K562 (cell line): Measurements from ENCODE around the gene CD109. TPM values are rescaled to one million over a fixed set of nuclear protein-coding genes. Genes with fewer than 3 reads are reported as not detected.

Experiments
- CBFB ChIP-seq: sonication (generic); formaldehyde crosslinking; IDR thresholded peaks from 2 replicates; pipeline ENCODE4 v1.4.0; 2020; ENCODE audit warnings: mild to moderate bottlenecking, missing genetic modification reagents
- CBX3 ChIP-seq, 2 experiments: IDR thresholded peaks; 1 replicate in 1 of 2; 2 replicates in 1 of 2; pipeline ENCODE4 v1.6.1; 2012; ENCODE audit warnings: inconsistent platforms in 2 of 2, low read length in 2 of 2, borderline replicate concordance in 1 of 2, control low read depth in 1 of 2
- DMBX1 ChIP-seq: fragments of 250-450 bp; sonication (Bioruptor Pico); IDR thresholded peaks from 2 replicates; pipeline ENCODE4 v1.8.0; 2022; ENCODE audit warnings: inconsistent platforms, mild to moderate bottlenecking, moderate library complexity, borderline replicate concordance
- EP400 ChIP-seq: fragments of 450-650 bp; IDR thresholded peaks from 2 replicates; pipeline ENCODE4 v1.6.1; 2017; ENCODE audit warnings: antibody characterized with exemption, mild to moderate bottlenecking, moderate library complexity
- ERF ChIP-seq: fragments of 450-650 bp; formaldehyde crosslinking; IDR thresholded peaks from 2 replicates; pipeline ENCODE4 v1.4.0; 2020; ENCODE audit warnings: mild to moderate bottlenecking, mixed read lengths
- MAZ ChIP-seq, 2 experiments: fragments of 450-650 bp in 1 of 2; sonication (generic) in 1 of 2; formaldehyde crosslinking; IDR thresholded peaks in 1 of 2; conservative IDR thresholded peaks in 1 of 2; 2 replicates each; pipeline versions ENCODE4 v1.4.0 to v1.5.0; 2020; ENCODE audit warnings: mild to moderate bottlenecking in 1 of 2, missing genetic modification reagents in 1 of 2
- MED1 ChIP-seq: sonication (generic); formaldehyde crosslinking; IDR thresholded peaks from 2 replicates; pipeline ENCODE4 v1.8.1; 2023; ENCODE audit warnings: missing genetic modification reagents, borderline replicate concordance
- MEF2D ChIP-seq: conservative IDR thresholded peaks from 2 replicates; pipeline ENCODE4 v1.6.1; 2016; ENCODE audit warnings: low read depth, missing genetic modification characterization, missing compliant biosample characterization
- NCOA1 ChIP-seq: fragments of 450-650 bp; IDR thresholded peaks from 2 replicates; pipeline ENCODE4 v1.6.1; 2016; ENCODE audit warnings: low read depth
- NFE2 ChIP-seq: IDR thresholded peaks from 2 replicates; pipeline ENCODE4 v1.6.1; 2014; ENCODE audit warnings: antibody characterized with exemption, low read depth
- PHF8 ChIP-seq: fragments of 200-600 bp; sonication (generic); IDR thresholded peaks from 2 replicates; pipeline ENCODE4 v1.6.1; 2012; ENCODE audit warnings: mixed run types, mild to moderate bottlenecking, inconsistent platforms, low read length, moderate library complexity, borderline replicate concordance
- POLR2A ChIP-seq: fragments of 450-650 bp; conservative IDR thresholded peaks from 2 replicates; pipeline ENCODE4 v1.6.1; 2016
- POLR2B ChIP-seq: fragments of 450-650 bp; IDR thresholded peaks from 2 replicates; pipeline ENCODE4 v1.6.1; 2018; ENCODE audit warnings: low read depth; ENCODE audit not compliant: partially characterized antibody
- SMARCB1 ChIP-seq: IDR thresholded peaks from 2 replicates; pipeline ENCODE4 v1.6.1; 2011; ENCODE audit warnings: improper control_type of control experiment, low read depth; ENCODE audit not compliant: insufficient read length
- SUPT5H ChIP-seq: fragments of 450-650 bp; IDR thresholded peaks from 2 replicates; pipeline ENCODE4 v1.6.1; 2016
- ZKSCAN1 ChIP-seq: fragments of 150-350 bp; IDR thresholded peaks from 2 replicates; pipeline ENCODE4 v1.6.1; 2016; ENCODE audit warnings: low read depth, low read length
- ZNF232 ChIP-seq: sonication (generic); formaldehyde crosslinking; IDR thresholded peaks from 2 replicates; pipeline ENCODE4 v1.8.0; 2022; ENCODE audit warnings: mild to moderate bottlenecking, missing genetic modification reagents
- ZNF511 ChIP-seq: sonication (generic); formaldehyde crosslinking; IDR thresholded peaks from 2 replicates; pipeline ENCODE4 v1.8.0; 2022; ENCODE audit warnings: mild to moderate bottlenecking, missing genetic modification reagents
- ZNF561 ChIP-seq: fragments of 450-650 bp; formaldehyde crosslinking; conservative IDR thresholded peaks from 2 replicates; pipeline ENCODE4 v1.4.0; 2020; ENCODE audit warnings: mild to moderate bottlenecking, moderate library complexity
- ZNF584 ChIP-seq: fragments of 200-800 bp; sonication (Bioruptor generic); IDR thresholded peaks from 2 replicates; pipeline ENCODE4 v1.6.1; 2016; ENCODE audit warnings: low read depth, mild to moderate bottlenecking, missing genetic modification characterization, missing compliant biosample characterization
- ZNF79 ChIP-seq: fragments of 250-450 bp; sonication (Bioruptor Pico); IDR thresholded peaks from 2 replicates; pipeline ENCODE4 v1.4.0; 2020; ENCODE audit warnings: low read depth, mild to moderate bottlenecking, moderate library complexity
- polyA plus RNA-seq, 8 experiments: library from polyadenylated mRNA; depleted of rRNA in 4 of 8; stranded (reverse) in 5 of 8; unstranded in 3 of 8; fragments of >200 nt; fragmentation: Nextera tagmentation in 2 of 8; fragmentation: Illumina TruSeq in 1 of 8; extraction: Ambion mirVana in 2 of 8; extraction: Trizol in 1 of 8; gene quantifications; 2 replicates each; pipeline versions ENCODE4 v1.2.1 to v1.2.3, GENCODE V29; 2011 to 2014; ENCODE audit warnings: inconsistent platforms in 1 of 8, missing spikeins in 1 of 8
- total RNA-seq, 7 experiments: library from RNA; depleted of rRNA in 6 of 7; stranded (reverse); fragments of >200 nt in 6 of 7; fragmentation: Illumina TruSeq in 2 of 7; extraction: Trizol in 2 of 7; gene quantifications; 2 replicates each; pipeline versions ENCODE4 v1.2.1 to v1.2.3, GENCODE V29; 2011 to 2021; ENCODE audit warnings: low replicate concordance in 1 of 7
- TF ChIP-seq, protein P1 (sequence below), 2 experiments: IDR thresholded peaks; 2 replicates each; pipeline ENCODE4 v1.6.1; 2011; ENCODE audit warnings: borderline replicate concordance in 1 of 2, control low read depth in 1 of 2, low read depth in 1 of 2, low read length in 1 of 2, mild to moderate bottlenecking in 1 of 2, mixed read lengths in 1 of 2, moderate library complexity in 1 of 2; ENCODE audit not compliant: insufficient read depth in 1 of 2, insufficient read length in 1 of 2, poor library complexity in 1 of 2, severe bottlenecking in 1 of 2; ENCODE audit errors: extremely low read depth in 1 of 2
- TF ChIP-seq, protein P2 (sequence below): sonication (generic); formaldehyde crosslinking; IDR thresholded peaks from 2 replicates; pipeline ENCODE4 v1.8.0; 2022; ENCODE audit warnings: missing genetic modification reagents, mild to moderate bottlenecking, moderate library complexity, borderline replicate concordance
- TF ChIP-seq, protein P3 (sequence below): fragments of 250-450 bp; sonication (Bioruptor Pico); IDR thresholded peaks from 2 replicates; pipeline ENCODE4 v1.4.0; 2020

The CD109 gene
- total and polyA plus RNA-seq, 9 of the 15 experiments (the other 6 are each of a cell fraction or from before 2014, with no cell fraction given) = under 0.01 to 0.22 (median 0.11) TPM

DNA sequence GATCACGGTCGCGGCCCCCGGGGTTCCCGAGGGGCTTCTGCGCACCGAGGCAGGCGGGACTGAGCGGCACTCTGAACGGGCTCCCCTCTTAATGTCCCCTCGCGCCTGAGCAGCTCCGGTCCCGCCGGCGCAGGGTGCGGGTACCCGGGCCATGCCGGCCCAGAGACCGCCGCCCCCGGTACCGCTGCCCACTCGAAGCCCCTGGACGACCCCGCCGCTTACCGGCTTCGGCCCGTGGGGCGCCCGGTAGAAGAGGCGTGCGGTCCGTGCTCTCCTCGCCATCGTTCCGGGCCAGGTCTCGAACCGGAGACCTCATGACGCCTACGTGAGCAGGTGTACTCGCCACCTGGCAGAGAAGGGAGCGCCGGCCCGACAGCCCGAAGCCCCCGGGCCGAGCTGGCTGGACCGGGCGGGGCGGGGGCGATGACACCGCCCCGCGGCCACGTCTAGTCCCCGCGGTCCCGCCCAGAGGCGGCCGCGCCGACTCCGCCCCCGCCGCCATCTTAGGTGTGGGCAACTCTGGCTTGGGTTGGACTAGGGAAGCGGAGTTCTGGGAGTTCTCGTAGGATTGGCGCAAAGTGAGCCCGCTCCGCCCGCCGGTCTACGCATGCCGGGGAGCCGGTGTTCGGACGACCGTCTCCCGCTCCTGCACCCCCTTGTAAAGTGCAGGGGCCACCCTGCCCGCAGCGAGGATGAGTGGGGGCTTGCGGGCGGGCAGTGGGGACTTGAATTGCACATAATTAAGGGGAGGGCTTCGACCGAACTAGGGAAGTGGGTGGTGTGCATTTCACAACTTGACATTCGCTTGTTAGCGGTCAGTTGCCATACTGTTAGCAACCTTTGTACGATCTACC, 42.2 kb upstream of the CD109 start, which contains the start of gene SLC17A5 (continued):
- 0 out of 2 replicates have a peak, but pooled peaks have one; percentile 50 for TF ChIP-seq MEF2D (tag)
- TF ChIP-seq, protein P1, sequence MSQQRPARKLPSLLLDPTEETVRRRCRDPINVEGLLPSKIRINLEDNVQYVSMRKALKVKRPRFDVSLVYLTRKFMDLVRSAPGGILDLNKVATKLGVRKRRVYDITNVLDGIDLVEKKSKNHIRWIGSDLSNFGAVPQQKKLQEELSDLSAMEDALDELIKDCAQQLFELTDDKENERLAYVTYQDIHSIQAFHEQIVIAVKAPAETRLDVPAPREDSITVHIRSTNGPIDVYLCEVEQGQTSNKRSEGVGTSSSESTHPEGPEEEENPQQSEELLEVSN (IDR thresholded peaks at IDR 0.05; ENCODE audit: borderline replicate concordance in 1 of 2, extremely low read depth in 1 of 2, insufficient read depth in 1 of 2, insufficient read length in 1 of 2, low read depth in 1 of 2, low read length in 1 of 2, poor library complexity in 1 of 2, severe bottlenecking in 1 of 2) = peak; percentile 84 to 93
- peak; percentile 81; the same call in 1 of the 2 replicates for TF ChIP-seq PHF8
- no peak for TF ChIP-seq ZNF79
- peak; percentile 55 for TF ChIP-seq POLR2B
- peak; percentile 49; the same call in 1 of the 2 replicates for TF ChIP-seq ZNF584 (CRISPR knock-in tag)
- TF ChIP-seq SMARCB1 = no peak
- TF ChIP-seq, protein P2, sequence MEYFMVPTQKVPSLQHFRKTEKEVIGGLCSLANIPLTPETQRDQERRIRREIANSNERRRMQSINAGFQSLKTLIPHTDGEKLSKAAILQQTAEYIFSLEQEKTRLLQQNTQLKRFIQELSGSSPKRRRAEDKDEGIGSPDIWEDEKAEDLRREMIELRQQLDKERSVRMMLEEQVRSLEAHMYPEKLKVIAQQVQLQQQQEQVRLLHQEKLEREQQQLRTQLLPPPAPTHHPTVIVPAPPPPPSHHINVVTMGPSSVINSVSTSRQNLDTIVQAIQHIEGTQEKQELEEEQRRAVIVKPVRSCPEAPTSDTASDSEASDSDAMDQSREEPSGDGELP (CRISPR knock-in tag) = peak; percentile 41; the same call in 1 of the 2 replicates
- 0 out of 2 replicates have a peak, but pooled peaks have one; percentile 19 for TF ChIP-seq ZNF232
- TF ChIP-seq ZNF511 = peak; percentile 37; the same call in 1 of the 2 replicates
- peak; percentile 83 for TF ChIP-seq SUPT5H
- TF ChIP-seq ERF (CRISPR knock-in tag) = peak; percentile 27; the same call in 1 of the 2 replicates
- no peak for TF ChIP-seq NFE2
- peak; percentile 45 to 71 for TF ChIP-seq MAZ (CRISPR knock-in tag; conservative IDR thresholded peaks at IDR 0.05 in 1 of 2, IDR thresholded peaks at IDR 0.05 in 1 of 2)
- TF ChIP-seq, protein P3, sequence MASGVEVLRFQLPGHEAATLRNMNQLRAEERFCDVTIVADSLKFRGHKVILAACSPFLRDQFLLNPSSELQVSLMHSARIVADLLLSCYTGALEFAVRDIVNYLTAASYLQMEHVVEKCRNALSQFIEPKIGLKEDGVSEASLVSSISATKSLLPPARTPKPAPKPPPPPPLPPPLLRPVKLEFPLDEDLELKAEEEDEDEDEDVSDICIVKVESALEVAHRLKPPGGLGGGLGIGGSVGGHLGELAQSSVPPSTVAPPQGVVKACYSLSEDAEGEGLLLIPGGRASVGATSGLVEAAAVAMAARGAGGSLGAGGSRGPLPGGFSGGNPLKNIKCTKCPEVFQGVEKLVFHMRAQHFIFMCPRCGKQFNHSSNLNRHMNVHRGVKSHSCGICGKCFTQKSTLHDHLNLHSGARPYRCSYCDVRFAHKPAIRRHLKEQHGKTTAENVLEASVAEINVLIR (CRISPR knock-in tag) = 0 out of 2 replicates have a peak, but pooled peaks have one; percentile 21
- peak; percentile 61; the same call in 1 of the 2 replicates for TF ChIP-seq EP400
- 0 out of 2 replicates have a peak, but pooled peaks have one; percentile 41 for TF ChIP-seq ZKSCAN1
- TF ChIP-seq DMBX1 (CRISPR knock-in tag) = peak; percentile 13; the same call in 1 of the 2 replicates
- TF ChIP-seq ZNF561 (CRISPR knock-in tag) = 0 out of 2 replicates have a peak, but pooled peaks have one; percentile 6
- peak; percentile 54; the same call in 1 of the 2 replicates for TF ChIP-seq CBFB (CRISPR knock-in tag)
- no peak for TF ChIP-seq MED1 (CRISPR knock-in tag)
- peak in 1 of 2 experiments; percentile 41; a peak in 1 of 3 replicates for TF ChIP-seq CBX3 (IDR thresholded peaks at IDR 0.05; ENCODE audit: borderline replicate concordance in 1 of 2, low read length in 2 of 2)
- 0 out of 2 replicates have a peak, but pooled peaks have one; percentile 13 for TF ChIP-seq NCOA1
- TF ChIP-seq POLR2A = peak; percentile 87
